G401.6 (cell line): ENCODE measurements around the gene SMIM5.
A peak's percentile ranks its signal among the peaks of the same experiment; 100 is the strongest.
"Not testable (repeated sequence)": the region's sequence is repeated elsewhere in the genome, so short reads cannot be mapped to it uniquely, and the experiment has no call there.

Source experiments
- FAIRE-seq: peaks from 2 replicates; lab custom pipeline; 2012; peaks lifted over from hg19 to GRCh38; lab: Jason Lieb, UNC

SMIM5 gene

GRCh38 chr17:75625813-75626486 lies 7.3 kb upstream of the SMIM5 start:
- FAIRE-seq, result no peak

- no peak for FAIRE-seq
Measured at GRCh38 chr17:75626496-75627038, 6.7 kb upstream of the SMIM5 start.

GRCh38 chr17:75627094-75627493 lies 6.1 kb upstream of the SMIM5 start:
- no peak for FAIRE-seq

DNA sequence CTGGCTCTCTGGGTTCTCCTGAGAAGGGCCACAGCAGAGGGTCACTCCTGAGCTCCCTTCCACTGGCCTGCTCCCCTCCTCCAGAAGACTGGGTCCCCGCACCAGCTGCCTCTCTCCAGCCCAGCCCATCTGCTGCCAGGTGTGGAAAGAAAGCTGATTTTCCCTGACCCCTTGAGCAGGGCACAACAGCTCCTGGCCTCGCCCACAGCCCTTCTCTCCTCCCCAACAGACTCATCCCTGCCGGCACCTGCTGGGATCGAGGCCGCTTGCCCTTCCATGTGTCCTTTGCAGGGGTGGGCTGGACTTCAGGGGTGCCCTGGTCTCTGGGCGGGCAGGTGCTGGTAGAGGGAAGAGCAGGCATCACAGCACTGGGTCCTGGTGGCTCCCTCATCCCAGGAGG lies 4.8 kb upstream of the SMIM5 start:
- no peak for FAIRE-seq

- FAIRE-seq, result no peak
Measured at GRCh38 chr17:75629157-75629556, 4.1 kb upstream of the SMIM5 start.

DNA sequence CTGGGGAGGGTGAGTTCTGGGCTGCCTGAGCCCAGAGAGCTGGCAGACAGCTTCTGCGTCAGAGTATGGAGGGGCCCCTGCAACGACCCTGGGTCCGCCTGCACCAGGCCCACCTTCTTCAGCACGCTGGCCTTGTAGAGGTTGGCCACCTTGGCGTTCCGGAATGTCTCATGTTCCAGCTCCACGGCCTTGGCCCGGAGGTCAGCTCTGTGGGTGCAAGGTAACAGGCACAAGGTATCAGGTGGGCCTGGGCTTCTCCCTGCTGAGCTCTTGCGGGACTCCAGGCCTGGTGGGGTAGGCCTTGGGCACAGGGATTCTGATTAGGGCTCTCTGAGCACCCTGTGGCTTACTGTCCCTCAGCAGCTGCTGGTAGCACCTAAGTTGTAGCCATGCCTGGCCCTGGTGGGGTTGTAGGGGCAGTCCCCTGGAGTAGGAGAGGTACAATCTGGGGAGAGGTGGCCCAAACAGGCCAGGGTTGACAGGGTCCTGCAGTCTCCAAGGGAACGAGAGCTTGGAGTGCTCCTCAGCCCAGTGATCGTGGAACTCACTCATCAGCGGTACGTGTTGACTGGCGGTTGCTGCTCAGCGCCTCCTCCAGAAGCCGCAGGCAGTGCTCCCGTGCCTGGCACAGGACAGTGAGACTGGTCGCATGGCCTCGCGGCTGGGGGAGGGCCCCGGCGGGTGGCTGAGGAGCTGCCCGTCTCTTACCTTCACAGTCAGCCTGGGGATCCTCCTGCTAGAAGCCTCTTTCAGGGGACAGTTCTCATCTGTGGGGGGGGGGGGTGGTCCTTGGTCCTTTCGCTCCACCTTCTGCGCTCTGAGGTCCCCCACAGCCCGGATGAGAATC lies 2.9 kb upstream of the SMIM5 start:
- no peak for FAIRE-seq

DNA sequence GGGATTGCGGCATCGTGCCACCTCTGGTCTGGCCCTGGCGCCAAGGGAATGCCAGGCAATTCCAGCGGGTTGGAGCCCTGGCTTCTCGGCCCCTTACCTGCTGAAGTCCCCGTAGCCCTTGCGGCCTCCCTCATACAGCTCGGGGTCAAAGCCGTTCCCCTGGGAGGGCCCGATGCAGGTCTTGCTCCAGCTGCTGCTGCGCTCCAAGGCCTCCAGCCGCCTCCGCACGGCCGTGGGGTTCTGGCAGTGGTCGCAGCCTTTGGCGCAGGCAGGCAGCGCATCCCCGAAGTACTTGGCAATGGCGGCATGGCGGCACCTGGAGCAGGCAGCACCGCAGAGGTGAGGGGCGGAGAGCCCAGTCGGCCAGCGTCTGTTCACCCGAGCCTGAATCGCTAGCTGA lies 1.9 kb upstream of the SMIM5 start:
- FAIRE-seq, result no peak

DNA sequence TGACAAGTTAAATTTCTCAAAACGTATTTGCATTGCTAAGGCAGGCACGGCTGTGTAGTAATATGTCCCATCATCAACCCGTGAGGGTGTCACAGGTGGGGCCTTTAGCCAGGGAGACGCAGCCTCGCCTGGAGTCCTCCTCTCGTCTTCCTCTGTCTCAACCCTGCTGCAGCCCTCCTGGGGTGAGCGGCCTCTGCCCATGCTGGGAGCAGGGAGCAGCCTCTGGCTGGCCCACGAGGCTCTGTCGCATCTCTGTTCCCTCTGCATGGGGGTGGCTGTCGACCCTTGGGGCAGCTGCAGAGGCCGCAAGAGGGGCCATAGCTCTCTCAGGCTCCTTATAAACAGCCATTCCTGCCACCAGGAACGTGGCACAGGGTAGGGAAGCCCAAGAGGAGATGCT lies 806 bp upstream of the SMIM5 start:
- no peak for FAIRE-seq

GRCh38 chr17:75633486-75634375 lies 497 bp downstream of the SMIM5 start:
- FAIRE-seq, result peak; percentile 77

DNA sequence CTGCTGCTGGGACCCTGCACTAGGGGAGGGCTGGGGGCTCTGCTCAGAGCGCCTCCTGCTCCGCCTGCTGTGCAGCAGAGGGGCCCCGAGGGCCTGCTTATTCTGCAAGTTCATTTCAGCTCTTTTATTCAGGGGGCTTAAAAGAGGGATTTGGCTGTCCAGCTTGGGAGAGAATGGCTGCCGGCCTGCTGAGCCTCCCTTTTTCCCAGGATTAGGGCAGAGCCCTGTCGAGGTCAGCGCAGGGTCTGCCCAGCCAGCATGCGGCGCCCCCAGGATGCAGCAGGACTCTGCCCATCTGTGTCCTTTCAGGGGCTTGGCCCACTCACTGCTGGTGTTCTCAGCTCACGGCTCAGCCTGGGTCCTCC lies 1.1 kb downstream of the SMIM5 start:
- no peak for FAIRE-seq

DNA sequence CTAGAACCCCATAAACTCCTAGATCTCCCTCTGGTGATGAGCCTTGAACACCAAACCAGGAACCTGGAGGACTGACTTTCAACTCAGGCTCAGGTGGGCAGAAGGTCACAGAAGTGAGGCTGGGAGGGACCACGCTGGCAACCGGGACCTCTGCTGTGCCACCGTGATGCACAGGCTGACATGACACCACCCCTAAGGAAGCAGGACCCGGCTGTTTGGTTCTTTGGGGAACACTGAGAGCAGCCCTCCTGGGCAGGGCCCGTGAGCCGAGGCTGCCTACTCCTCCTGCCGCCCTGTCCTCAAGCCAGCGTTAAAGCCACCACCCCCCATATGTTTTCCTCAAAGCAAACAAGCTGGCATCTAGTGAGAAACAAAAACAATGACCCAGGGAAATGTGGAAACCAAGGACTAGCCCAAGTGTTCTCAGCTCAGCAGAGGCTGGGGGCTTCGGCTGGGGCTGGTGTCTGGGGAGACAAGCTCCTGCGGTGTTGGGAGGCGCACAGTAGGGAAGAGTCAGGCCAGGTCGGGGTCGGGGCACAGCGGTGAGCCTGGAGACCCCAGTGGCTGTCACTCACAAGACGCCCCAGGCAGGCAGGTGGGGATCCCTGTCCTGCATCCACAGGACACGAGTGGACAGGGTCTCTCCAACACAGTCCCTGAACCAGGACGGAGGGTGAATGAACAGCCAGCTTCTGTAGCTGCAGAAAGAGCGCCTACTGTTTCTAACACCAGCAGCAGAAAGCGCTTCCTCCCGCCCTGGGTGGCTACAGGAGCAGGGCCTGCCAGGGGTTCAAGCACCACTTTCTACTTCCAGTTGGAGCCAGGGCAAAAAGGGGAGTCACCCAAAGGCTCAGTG lies 1.7 kb downstream of the SMIM5 start:
- no peak for FAIRE-seq

DNA sequence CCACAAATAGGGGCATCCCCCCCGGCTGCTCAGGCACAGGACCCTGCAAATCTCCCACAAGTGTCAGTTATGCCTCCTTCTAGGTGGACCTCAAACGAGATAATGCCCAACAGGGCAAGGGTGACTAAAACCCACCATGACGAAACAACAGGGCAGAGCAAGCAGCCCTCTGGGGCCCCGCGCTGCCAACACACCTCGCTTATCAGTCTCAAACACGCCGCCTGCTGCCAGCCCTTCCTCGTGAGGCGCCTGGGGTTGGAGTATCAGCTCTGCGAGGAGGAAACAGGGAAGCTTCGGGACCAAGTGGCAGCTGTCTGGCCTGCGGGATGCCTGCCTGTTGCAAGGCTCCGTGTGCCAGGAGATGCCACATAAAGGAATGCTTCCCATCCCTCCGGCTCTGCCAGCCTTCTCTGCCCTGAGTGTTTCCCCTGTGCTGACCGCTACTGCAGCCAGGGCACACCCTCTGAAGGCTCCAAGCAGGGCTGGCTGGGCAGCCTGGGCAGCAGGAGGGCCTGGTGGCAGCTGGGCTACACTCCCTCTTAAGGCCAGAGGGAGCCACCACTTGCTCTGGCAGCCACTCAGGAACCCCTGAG lies 2.5 kb downstream of the SMIM5 start:
- FAIRE-seq, result no peak

DNA sequence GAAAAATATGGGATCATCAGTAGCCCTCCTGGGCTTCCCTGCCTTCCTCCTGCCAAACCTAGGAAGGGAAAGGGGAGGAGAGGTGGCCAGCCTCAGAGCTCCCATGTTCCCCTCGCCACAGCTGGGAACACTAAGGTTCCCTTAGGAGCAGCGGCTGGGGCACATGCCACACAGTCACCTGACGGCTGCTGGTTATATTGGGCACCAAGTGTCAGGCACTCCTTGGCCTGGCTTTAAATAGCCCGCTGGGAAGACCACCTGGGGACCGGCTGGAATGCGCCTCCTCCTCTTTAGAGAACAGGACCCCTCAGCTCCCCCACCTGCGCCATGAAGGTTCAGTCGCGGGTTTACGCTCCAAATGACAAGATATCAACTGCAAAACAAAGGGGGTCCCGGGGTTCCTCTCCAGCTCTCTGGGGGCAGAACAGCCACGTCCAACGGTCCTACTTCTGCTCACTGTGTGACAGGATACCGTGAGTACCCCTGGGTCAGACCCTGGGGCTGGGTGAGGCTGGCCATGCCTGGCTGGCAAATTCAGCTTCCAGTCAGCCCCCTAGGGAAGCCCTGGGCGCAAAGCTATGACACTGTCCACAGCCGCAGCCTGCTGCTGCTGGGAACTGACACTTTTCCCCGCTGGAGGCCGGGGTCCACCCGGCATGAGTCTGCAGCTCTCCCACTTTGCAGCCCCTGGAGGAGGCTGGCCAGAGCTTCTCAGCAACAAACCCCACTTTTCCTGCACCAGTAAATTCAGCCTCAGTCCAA lies 3.3 kb downstream of the SMIM5 start:
- no peak for FAIRE-seq

DNA sequence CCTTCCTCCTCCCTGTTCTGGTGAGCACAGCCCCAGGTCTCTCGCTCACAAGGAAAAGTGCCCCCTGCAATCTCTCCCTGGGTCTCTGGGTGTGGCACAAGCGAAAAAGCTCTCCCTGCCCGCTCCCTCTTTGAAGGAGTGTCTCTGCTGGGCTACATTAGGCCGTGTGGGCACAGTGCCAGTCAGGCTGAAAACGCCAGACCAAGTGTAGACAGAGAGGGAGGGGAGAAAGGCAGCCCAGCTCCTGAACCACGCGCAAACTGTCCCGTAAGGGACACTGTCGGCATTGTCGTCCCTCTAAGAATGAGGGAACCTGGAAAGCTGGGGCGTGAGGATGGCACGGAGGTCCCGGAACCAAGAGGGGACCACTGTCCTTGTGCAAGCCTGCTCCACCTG lies 3.9 kb downstream of the SMIM5 start:
- FAIRE-seq, result no peak

GRCh38 chr17:75637551-75637950 lies 4.3 kb downstream of the SMIM5 start:
- no peak for FAIRE-seq

DNA sequence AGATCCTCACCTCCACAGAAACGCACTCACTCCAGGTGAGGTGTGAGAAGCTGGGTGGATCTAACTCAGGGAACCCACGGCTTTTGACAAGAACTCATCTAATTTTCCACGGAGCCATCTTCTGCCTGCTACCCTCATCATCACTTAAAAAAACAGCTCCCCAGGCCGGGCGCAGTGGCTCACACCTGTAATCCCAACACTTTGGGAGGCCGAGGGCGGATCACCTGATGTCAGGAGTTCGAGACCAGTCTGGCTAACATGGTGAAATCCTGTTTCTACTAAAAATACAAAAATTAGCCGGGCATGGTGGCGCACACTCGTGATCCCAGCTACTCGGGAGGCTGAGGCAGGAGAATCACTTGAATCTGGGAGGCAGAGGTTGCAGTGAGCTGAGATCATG lies 4.8 kb downstream of the SMIM5 start:
- FAIRE-seq, result not testable (repeated sequence)

DNA sequence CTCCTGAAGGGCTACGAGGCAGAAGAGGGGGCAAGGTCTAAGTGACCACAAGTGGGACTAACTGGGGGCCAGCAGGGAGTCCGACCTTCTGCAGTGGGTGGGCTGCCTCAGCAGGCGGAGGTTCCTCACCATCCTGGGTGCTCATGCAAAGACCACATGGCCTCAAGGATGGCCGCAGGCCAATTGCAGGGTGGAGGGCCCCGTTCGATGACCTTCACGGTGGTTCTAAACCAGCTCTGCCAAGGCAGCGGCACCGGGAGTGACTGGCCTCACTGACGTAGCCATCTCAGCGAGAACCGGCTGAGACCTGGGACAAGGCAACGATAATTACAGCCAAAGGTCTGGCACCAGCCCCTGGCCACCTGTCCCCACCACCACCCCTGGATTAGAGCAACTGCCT lies 5.7 kb downstream of the SMIM5 start:
- FAIRE-seq, result no peak

DNA sequence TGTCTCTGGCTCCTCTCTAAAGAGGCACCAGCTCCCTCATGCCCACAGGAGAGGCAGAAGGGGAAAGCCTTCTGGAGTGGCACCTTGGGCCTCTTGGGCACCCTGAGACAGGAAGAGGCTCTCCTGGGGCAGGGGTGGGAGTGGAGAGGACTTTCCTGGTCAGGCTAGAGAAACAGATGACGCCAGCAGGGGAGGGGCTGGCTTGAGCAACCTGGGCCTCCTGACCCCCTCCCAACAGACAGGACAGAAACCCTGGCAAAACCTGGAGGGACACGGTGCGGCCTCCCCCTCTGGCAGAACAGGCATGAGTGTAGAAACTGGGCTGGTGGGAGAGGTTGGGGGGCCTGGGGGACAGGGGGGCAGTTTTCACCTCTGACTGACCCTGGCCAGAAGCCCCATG lies 6.1 kb downstream of the SMIM5 start:
- no peak for FAIRE-seq

GRCh38 chr17:75639771-75640555 lies 6.7 kb downstream of the SMIM5 start:
- FAIRE-seq, result no peak
